GM12878 (cell line): ENCODE data around the gene SIM1. TPM values are rescaled to one million over a fixed set of nuclear protein-coding genes. Genes with fewer than 3 reads are reported as not detected.

Experiments used
- ATAC-seq: fragments of 200-7000 bp; cut with Tn5 transposase; 3 replicates; pipeline ENCODE4 v1.9.1; 2020; ENCODE audit warnings: mild to moderate bottlenecking, moderate library complexity
- BruUV-seq: library from RNA; stranded (reverse); fragments of 400-500 nt; replicated peaks from 2 replicates; lab custom pipeline; 2021; lab: Mats Ljungman, UMichigan
- CTCF ChIA-PET: fragments of 300-600 bp; sonication (Branson Sonifier 250); formaldehyde crosslinking; extraction: SDS; loops from one replicate; lab custom pipeline; 2021; ENCODE audit warnings: inconsistent platforms; lab: Yijun Ruan, JAX
- POLR2A ChIA-PET: fragments of 350-600 bp; formaldehyde crosslinking; extraction: SDS; loops from one replicate; lab custom pipeline; 2021; ENCODE audit warnings: inconsistent platforms; lab: Charles Lee
- RAD21 ChIA-PET: fragments of 300-600 bp; sonication (Branson Sonifier 250); formaldehyde crosslinking; loops from one replicate; lab custom pipeline; 2023; ENCODE audit warnings: antibody characterized with exemption; ENCODE audit not compliant: unreplicated experiment; lab: Charles Lee
- SMC1A ChIA-PET: fragments of 300-600 bp; sonication (Branson Sonifier 250); formaldehyde crosslinking; loops from one replicate; lab custom pipeline; 2023; ENCODE audit not compliant: unreplicated experiment, uncharacterized antibody; lab: Charles Lee
- DNase-seq: peaks from one replicate; pipeline ENCODE4 v3.0.0-alpha.2; 2011; ENCODE audit warnings: low read depth, low spot score
- FAIRE-seq: peaks from 3 replicates; lab custom pipeline; 2011; peaks lifted over from hg19 to GRCh38; lab: Jason Lieb, UNC
- H2AFZ ChIP-seq: 2 replicates; pipeline ENCODE4 v1.6.0; 2011; ENCODE audit warnings: low read depth, low read length, control low read depth; ENCODE audit not compliant: control insufficient read depth
- H3K27ac ChIP-seq: 2 replicates; pipeline ENCODE4 v1.5.1; 2011; ENCODE audit warnings: control low read depth; ENCODE audit not compliant: control insufficient read depth, insufficient read depth
- H3K27me3 ChIP-seq, 2 experiments: replicated peaks in 1 of 2; 2 replicates each; pipeline versions ENCODE4 v1.6.0 to v1.6.1; 2011; ENCODE audit warnings: low read length in 1 of 2; ENCODE audit not compliant: control insufficient read depth in 2 of 2, insufficient read depth in 2 of 2
- H3K36me3 ChIP-seq, 2 experiments: 2 replicates each; pipeline ENCODE4 v1.5.1; 2011; ENCODE audit warnings: low read length in 1 of 2; ENCODE audit not compliant: control insufficient read depth in 2 of 2, insufficient read depth in 2 of 2
- H3K4me1 ChIP-seq: 2 replicates; pipeline ENCODE4 v1.6.1; 2011; ENCODE audit warnings: mild to moderate bottlenecking, low read length, moderate library complexity, mixed read lengths; ENCODE audit not compliant: control insufficient read depth, insufficient read depth
- H3K4me2 ChIP-seq: 2 replicates; pipeline ENCODE4 v1.6.0; 2011; ENCODE audit warnings: control low read depth; ENCODE audit not compliant: control insufficient read depth, insufficient read depth
- H3K4me3 ChIP-seq: fragments of 200-600 bp; sonication (generic); 2 replicates; pipeline ENCODE4 v1.5.1; 2016
- H3K79me2 ChIP-seq: 2 replicates; pipeline ENCODE4 v1.6.0; 2011; ENCODE audit warnings: low read length; ENCODE audit not compliant: control insufficient read depth, insufficient read depth
- H3K9ac ChIP-seq: 2 replicates; pipeline ENCODE4 v1.8.0; 2011; ENCODE audit warnings: low read length, control low read depth, mixed read lengths; ENCODE audit not compliant: control insufficient read depth, insufficient read depth
- H3K9me3 ChIP-seq: replicated peaks from 3 replicates; pipeline ENCODE4 v1.5.1; 2011; ENCODE audit warnings: mild to moderate bottlenecking, low read length; ENCODE audit not compliant: control insufficient read depth, insufficient read depth
- H4K20me1 ChIP-seq: 2 replicates; pipeline ENCODE4 v1.6.0; 2011; ENCODE audit not compliant: control insufficient read depth, insufficient read depth
- CREM ChIP-seq: IDR thresholded peaks from 2 replicates; pipeline ENCODE4 v1.6.1; 2014; ENCODE audit warnings: antibody characterized with exemption, low read depth
- ETV6 ChIP-seq, 2 experiments: fragments of 450-650 bp in 1 of 2; IDR thresholded peaks in 1 of 2; conservative IDR thresholded peaks in 1 of 2; 2 replicates each; pipeline ENCODE4 v1.6.1; 2014; ENCODE audit warnings: antibody characterized with exemption in 1 of 2, borderline replicate concordance in 1 of 2, low read depth in 1 of 2, mild to moderate bottlenecking in 1 of 2, moderate library complexity in 1 of 2
- GABPA ChIP-seq: IDR thresholded peaks from 2 replicates; pipeline ENCODE4 v1.6.1; 2014; ENCODE audit warnings: antibody characterized with exemption, low read depth, mild to moderate bottlenecking, inconsistent platforms
- HDAC2 ChIP-seq: fragments of 200-600 bp; sonication (generic); IDR thresholded peaks from 2 replicates; pipeline ENCODE4 v1.6.1; 2017
- MAX ChIP-seq: IDR thresholded peaks from 2 replicates; pipeline ENCODE4 v1.6.1; 2012; ENCODE audit warnings: low read depth, low read length, improper control_type of control experiment
- MEF2B ChIP-seq: fragments of 450-650 bp; IDR thresholded peaks from 2 replicates; pipeline ENCODE4 v1.6.1; 2018; ENCODE audit warnings: mild to moderate bottlenecking, moderate library complexity; ENCODE audit not compliant: partially characterized antibody, poor library complexity, severe bottlenecking
- MTA3 ChIP-seq: IDR thresholded peaks from 2 replicates; pipeline ENCODE4 v1.6.1; 2012; ENCODE audit warnings: low read length, inconsistent platforms, borderline replicate concordance
- MYB ChIP-seq: fragments of 150-350 bp; IDR thresholded peaks from 2 replicates; pipeline ENCODE4 v1.6.1; 2014; ENCODE audit warnings: mild to moderate bottlenecking, low read depth, low read length, borderline replicate concordance
- RAD51 ChIP-seq: fragments of 450-650 bp; IDR thresholded peaks from 2 replicates; pipeline ENCODE4 v1.6.1; 2016; ENCODE audit warnings: moderate library complexity, mild to moderate bottlenecking, inconsistent platforms
- RELA ChIP-seq: fragments of 450-650 bp; IDR thresholded peaks from 2 replicates; pipeline ENCODE4 v1.8.0; 2014; ENCODE audit warnings: borderline replicate concordance; ENCODE audit not compliant: partially characterized antibody
- RUNX3 ChIP-seq: IDR thresholded peaks from 2 replicates; pipeline ENCODE4 v1.6.1; 2012; ENCODE audit warnings: low read length, inconsistent platforms
- SKIL ChIP-seq: fragments of 450-650 bp; IDR thresholded peaks from 2 replicates; pipeline ENCODE4 v1.6.1; 2017; ENCODE audit warnings: mild to moderate bottlenecking, low read depth, inconsistent platforms; ENCODE audit not compliant: poor library complexity, severe bottlenecking
- SMAD1 ChIP-seq: fragments of 450-650 bp; IDR thresholded peaks from 2 replicates; pipeline ENCODE4 v1.6.1; 2018; ENCODE audit warnings: mild to moderate bottlenecking, low read depth; ENCODE audit not compliant: partially characterized antibody
- SMAD5 ChIP-seq: IDR thresholded peaks from 2 replicates; pipeline ENCODE4 v1.6.1; 2016; ENCODE audit warnings: antibody characterized with exemption, low read depth
- SREBF2 ChIP-seq: IDR thresholded peaks from 2 replicates; pipeline ENCODE4 v1.6.1; 2012; ENCODE audit warnings: mild to moderate bottlenecking, low read length
- ZNF217 ChIP-seq: fragments of 450-650 bp; IDR thresholded peaks from 2 replicates; pipeline ENCODE4 v1.6.1; 2017; ENCODE audit warnings: antibody characterized with exemption, mild to moderate bottlenecking
- ZNF384 ChIP-seq: IDR thresholded peaks from 2 replicates; pipeline ENCODE4 v1.6.1; 2012; ENCODE audit warnings: low read depth, mild to moderate bottlenecking, low read length, improper control_type of control experiment, borderline replicate concordance
- WGBS: methylation state at CpG from one replicate; pipeline ENCODE4 v1.1.6; 2016; ENCODE audit warnings: low lambda C conversion rate; ENCODE audit not compliant: insufficient replicate concordance, insufficient coverage; ENCODE audit errors: missing lambda C conversion rate; 5-methylcytosine and 5-hydroxymethylcytosine counted together
- in situ Hi-C: fragments of 300-500 bp; cut with MboI; formaldehyde crosslinking; loops from 9 replicates; pipeline ENCODE4 v1.14.3; 2018; ENCODE audit warnings: mixed read lengths
- intact Hi-C: fragments of 100-400 bp; cut with micrococcal nuclease; formaldehyde crosslinking; loops from one replicate; pipeline ENCODE4 v1.14.2; 2022; ENCODE audit not compliant: unreplicated experiment
- polyA plus RNA-seq, 11 experiments: library from polyadenylated mRNA; depleted of rRNA in 4 of 11; unstranded in 6 of 11; stranded (reverse) in 5 of 11; fragments of >200 nt; fragmentation: Nextera tagmentation in 4 of 11; fragmentation: Illumina TruSeq in 1 of 11; extraction: Ambion mirVana in 4 of 11; extraction: Trizol in 1 of 11; gene quantifications; 1 replicate in 1 of 11; 2 replicates in 10 of 11; pipeline versions ENCODE4 v1.2.1 to v1.2.3, GENCODE V29; 2011 to 2016; ENCODE audit warnings: inconsistent platforms in 2 of 11, missing spikeins in 2 of 11, low read depth in 1 of 11
- total RNA-seq, 4 experiments: library from RNA; depleted of rRNA in 3 of 4; stranded (reverse); fragments of >200 nt in 3 of 4; fragmentation: Illumina TruSeq in 1 of 4; extraction: Trizol in 1 of 4; gene quantifications; 2 replicates each; pipeline versions ENCODE4 v1.2.1 to v1.2.3, GENCODE V29; 2013 to 2021
- TF ChIP-seq, protein P1 (sequence below): IDR thresholded peaks from 2 replicates; pipeline ENCODE4 v1.6.1; 2011; ENCODE audit warnings: low read depth, low read length, improper control_type of control experiment, borderline replicate concordance

The SIM1 gene
- total and polyA plus RNA-seq, 10 of the 15 experiments (the other 5 are each of a cell fraction or from before 2014, with no cell fraction given), result not detected

DNA sequence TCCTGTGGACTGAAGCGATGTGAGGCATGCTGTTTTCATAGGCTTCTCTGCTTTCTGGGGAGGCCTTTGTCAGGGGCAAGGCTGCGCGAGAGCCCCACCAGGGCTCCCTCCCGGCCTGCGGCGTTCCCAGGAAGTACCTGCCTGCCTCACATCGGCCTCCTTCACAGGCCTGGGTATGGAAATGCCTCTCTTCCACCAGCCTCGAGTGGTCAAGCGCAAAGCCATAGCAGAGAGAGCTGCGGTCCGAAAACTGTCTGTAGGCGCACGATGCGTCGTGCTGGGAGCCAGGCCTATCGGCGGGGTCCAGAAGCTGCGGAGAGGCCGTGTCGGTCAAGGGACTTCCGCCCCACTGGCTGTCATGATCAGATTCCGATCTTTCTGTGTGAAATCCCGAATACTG lies 71.2 kb downstream of the SIM1 start:
- DNase-seq, result no peak
- CTCF ChIA-PET, result no interaction called here
- BruUV-seq, result no TSS peak
- Histone ChIP-seq H3K27ac (no peak overlapping the region), H3K4me1 (no peaks in the 10 kb centered on the region), H3K9ac (no peak overlapping the region), H3K79me2 (no peaks in the 10 kb centered on the region), H3K27me3 (no peaks in the 10 kb centered on the region), H3K9me3 (no peaks in the 10 kb centered on the region), H3K4me2 (no peak overlapping the region), H4K20me1 (no peaks in the 10 kb centered on the region), H3K36me3 (no peaks in the 10 kb centered on the region), H3K4me3 (no peak overlapping the region), H2AFZ (no peak overlapping the region)
- ATAC-seq, result no peak
- RAD21 ChIA-PET, result no interaction called here
- in situ Hi-C loops, result no loop called here
- TF ChIP-seq MTA3, result no peak
- TF ChIP-seq SKIL, result no peak
- no peak for TF ChIP-seq ZNF384
- TF ChIP-seq GABPA, result no peak
- TF ChIP-seq RAD51, result no peak
- TF ChIP-seq MAX, result no peak
- no peak for TF ChIP-seq RUNX3
- no peak for TF ChIP-seq CREM
- TF ChIP-seq ETV6 (conservative IDR thresholded peaks at IDR 0.05 in 1 of 2, IDR thresholded peaks at IDR 0.05 in 1 of 2; ENCODE audit: borderline replicate concordance in 1 of 2, low read depth in 1 of 2), result no peak
- no peak for TF ChIP-seq MYB
- TF ChIP-seq RELA, result no peak
- no peak for TF ChIP-seq ZNF217
- no peak for TF ChIP-seq MEF2B
- TF ChIP-seq SMAD1, result no peak
- TF ChIP-seq, protein P1, sequence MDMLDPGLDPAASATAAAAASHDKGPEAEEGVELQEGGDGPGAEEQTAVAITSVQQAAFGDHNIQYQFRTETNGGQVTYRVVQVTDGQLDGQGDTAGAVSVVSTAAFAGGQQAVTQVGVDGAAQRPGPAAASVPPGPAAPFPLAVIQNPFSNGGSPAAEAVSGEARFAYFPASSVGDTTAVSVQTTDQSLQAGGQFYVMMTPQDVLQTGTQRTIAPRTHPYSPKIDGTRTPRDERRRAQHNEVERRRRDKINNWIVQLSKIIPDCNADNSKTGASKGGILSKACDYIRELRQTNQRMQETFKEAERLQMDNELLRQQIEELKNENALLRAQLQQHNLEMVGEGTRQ, result no peak
- TF ChIP-seq SREBF2, result no peak
- no peak for TF ChIP-seq SMAD5
- TF ChIP-seq HDAC2, result no peak
- intact Hi-C loops, result no loop called here
- SMC1A ChIA-PET, result no interaction called here
- no peak for FAIRE-seq
- WGBS, result 63% methylated on average over 21 of the region's 23 CpGs
- POLR2A ChIA-PET, result no interaction called here
